GM10248 (cell line): ENCODE data around the gene GAP43.

Experiments
- CTCF ChIA-PET: fragments of 300-600 bp; sonication (Branson Sonifier 250); formaldehyde crosslinking; extraction: SDS; loops from one replicate; lab custom pipeline; 2021; ENCODE audit warnings: antibody characterized with exemption; lab: Yijun Ruan, JAX
- POLR2A ChIA-PET: fragments of 350-650 bp; sonication (Branson Sonifier 250); formaldehyde crosslinking; extraction: SDS; loops from one replicate; lab custom pipeline; 2020; ENCODE audit warnings: antibody characterized with exemption; lab: Yijun Ruan, JAX
- DNase-seq: peaks from one replicate; pipeline ENCODE4 v3.0.0; 2012; ENCODE audit errors: extremely low spot score
- CTCF ChIP-seq: IDR thresholded peaks from 2 replicates; pipeline ENCODE4 v1.5.1; 2012; ENCODE audit warnings: mild to moderate bottlenecking, low read depth; ENCODE audit errors: extremely low read depth, missing control alignments, control extremely low read depth

The GAP43 gene

GRCh38 chr3:115615001-115615814 lies 8.1 kb upstream of the GAP43 start:
- ChIA-PET CTCF (interaction anchor here (1.4 to 1.6 kb wide), 3 partner anchors 14 to 18 kb away, joined by 3 to 5 read pairs (median 4); no protein-coding TSS in a partner anchor), POLR2A (no interaction called here)
- DNase-seq = no peak
- no peak for TF ChIP-seq CTCF

- TF ChIP-seq CTCF = no peak
- DNase-seq = no peak
- ChIA-PET CTCF (interaction anchor here (1.1 kb wide), 1 partner anchor 19 kb away, joined by 3 read pairs; no protein-coding TSS in a partner anchor), POLR2A (no interaction called here)
These were observed 6.8 kb upstream of the GAP43 start for GRCh38 chr3:115616461-115616860.

- ChIA-PET CTCF (interaction anchor here (1.1 kb wide), 1 partner anchor 20 kb away, joined by 3 read pairs; no protein-coding TSS in a partner anchor), POLR2A (no interaction called here)
- DNase-seq = no peak
- TF ChIP-seq CTCF = no peak
These were observed 5.7 kb upstream of the GAP43 start for GRCh38 chr3:115617591-115617990.

DNA sequence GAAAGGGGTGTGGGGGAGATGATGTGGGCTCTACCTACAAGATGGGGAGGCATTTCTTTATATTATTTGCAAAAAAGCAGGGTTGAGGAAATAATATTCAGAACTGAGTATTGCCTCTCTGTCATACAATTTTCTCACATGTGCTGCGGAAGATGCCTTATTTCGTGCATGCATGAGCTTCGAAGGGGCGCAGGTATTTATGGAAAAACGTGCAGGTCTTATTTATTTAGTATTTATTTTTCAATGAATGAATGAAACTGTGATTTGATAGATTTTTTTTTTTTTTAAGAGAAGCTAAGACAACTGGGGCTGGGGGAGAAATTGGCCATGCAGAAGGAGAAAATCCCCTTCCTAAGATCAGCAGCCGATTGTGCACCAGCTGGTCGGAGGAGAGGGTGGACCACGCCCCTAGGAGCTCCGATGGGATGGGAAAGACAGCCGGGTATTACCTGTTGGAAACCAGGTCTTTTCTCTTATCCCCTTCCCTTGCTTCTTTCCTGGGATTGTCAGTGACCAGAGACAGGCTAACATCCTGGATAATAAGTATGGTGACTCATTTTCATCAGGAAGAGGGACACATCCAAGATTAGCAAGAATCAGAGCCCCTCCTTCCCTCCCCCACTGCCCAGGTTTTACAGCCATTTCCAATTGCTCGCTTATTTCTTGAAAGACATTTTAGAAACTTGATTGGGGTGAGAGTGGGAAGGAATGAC lies 875 bp downstream of the GAP43 start:
- TF ChIP-seq CTCF = no peak
- ChIA-PET POLR2A (no interaction called here), CTCF (no interaction called here)
- no peak for DNase-seq

- no peak for DNase-seq
- ChIA-PET CTCF (no interaction called here), POLR2A (no interaction called here)
- no peak for TF ChIP-seq CTCF
These were observed 1.6 kb downstream of the GAP43 start for GRCh38 chr3:115624901-115625300.

- no peak for DNase-seq
- ChIA-PET POLR2A (no interaction called here), CTCF (interaction anchor here (2.1 kb wide), 1 partner anchor 408 kb away, joined by 4 read pairs; no protein-coding TSS in a partner anchor)
- no peak for TF ChIP-seq CTCF
These were observed 2.7 kb downstream of the GAP43 start for GRCh38 chr3:115626006-115626409.
